H4 (cell line): Measurements from ENCODE around the gene TEX47. TPM values are rescaled to one million over a fixed set of nuclear protein-coding genes. Genes with fewer than 3 reads are reported as not detected.

Source experiments
- DNase-seq: peaks from one replicate; pipeline ENCODE4 v3.0.0-alpha.2; 2015; ENCODE audit warnings: low spot score
- total RNA-seq: library from RNA; depleted of rRNA; stranded (reverse); fragments of >200 nt; shearing (Covaris generic); gene quantifications from 2 replicates; pipeline ENCODE4 v1.2.3, GENCODE V29; 2014; rRNA removed

TEX47 gene
- not detected in 2 replicates for total RNA-seq

- peak; percentile 25 for DNase-seq
Measured at GRCh38 chr7:88795553-88795952, at the start of gene TEX47. Gene TEX47, minus strand, starts transcription at chr7:88795737. Its CDS starts 795 bp downstream, at chr7:88794942.

GRCh38 chr7:88845091-88845490, 49.6 kb upstream of the TEX47 start:
- no peak for DNase-seq

- no peak for DNase-seq
Measured at GRCh38 chr7:88842201-88842600, 46.7 kb upstream of the TEX47 start.

- peak; percentile 25 for DNase-seq
Measured at GRCh38 chr7:88835147-88835728, 39.7 kb upstream of the TEX47 start.

GRCh38 chr7:88826222-88826621, 30.7 kb upstream of the TEX47 start:
- no peak for DNase-seq

GRCh38 chr7:88818552-88818951, 23.0 kb upstream of the TEX47 start:
- no peak for DNase-seq

- no peak for DNase-seq
Measured at GRCh38 chr7:88806280-88807037, 10.9 kb upstream of the TEX47 start.

GRCh38 chr7:88801046-88801445, 5.5 kb upstream of the TEX47 start:
- DNase-seq = no peak

GRCh38 chr7:88792361-88792760, 3.2 kb downstream of the TEX47 start:
- DNase-seq = no peak

GRCh38 chr7:88791891-88792290, 3.6 kb downstream of the TEX47 start:
- DNase-seq = no peak

GRCh38 chr7:88789480-88790064, 6.0 kb downstream of the TEX47 start:
- DNase-seq = no peak

- no peak for DNase-seq
Measured at GRCh38 chr7:88787777-88788176, 7.8 kb downstream of the TEX47 start.

GRCh38 chr7:88775838-88776237, 19.7 kb downstream of the TEX47 start:
- DNase-seq = no peak

GRCh38 chr7:88772776-88773175, 22.8 kb downstream of the TEX47 start:
- no peak for DNase-seq

- DNase-seq = no peak
Measured at GRCh38 chr7:88771417-88771816, 24.1 kb downstream of the TEX47 start.

- no peak for DNase-seq
Measured at GRCh38 chr7:88761779-88762178, 33.8 kb downstream of the TEX47 start.

GRCh38 chr7:88760136-88760515, 35.4 kb downstream of the TEX47 start:
- DNase-seq = no peak

GRCh38 chr7:88759230-88760135, 36.1 kb downstream of the TEX47 start, which contains the start of gene ZNF804B:
Gene ZNF804B, plus strand, starts transcription at chr7:88759700. Its CDS starts 277 bp downstream, at chr7:88759977.
- no peak for DNase-seq

- DNase-seq = peak; percentile 26
Measured at GRCh38 chr7:88758381-88759229, 36.9 kb downstream of the TEX47 start.

- DNase-seq = no peak
Measured at GRCh38 chr7:88757371-88757770, 38.2 kb downstream of the TEX47 start.

- no peak for DNase-seq
Measured at GRCh38 chr7:88756802-88757201, 38.7 kb downstream of the TEX47 start.
